GM23338 (cell line): Measurements from ENCODE around the gene ESYT2. TPM values are rescaled to one million over a fixed set of nuclear protein-coding genes. Genes with fewer than 3 reads are reported as not detected.

ENCODE experiments used
- ATAC-seq: fragments of 200-7000 bp; cut with Tn5 transposase; 3 replicates; pipeline ENCODE4 v1.9.1; 2020
- DNase-seq: peaks from one replicate; pipeline ENCODE4 v3.0.0-alpha.2; 2015; ENCODE audit warnings: low spot score
- H2AFZ ChIP-seq: fragments of 200-600 bp; sonication (generic); 2 replicates; pipeline ENCODE4 v1.8.0; 2016; ENCODE audit warnings: antibody characterized with exemption, mild to moderate bottlenecking, moderate library complexity
- H3F3A ChIP-seq: fragments of 200-600 bp; sonication (generic); replicated peaks from 2 replicates; pipeline ENCODE4 v1.8.0; 2017; ENCODE audit warnings: antibody characterized with exemption, mixed run types, low read depth
- H3K27ac ChIP-seq: fragments of 200-600 bp; sonication (generic); 2 replicates; pipeline ENCODE4 v1.6.1; 2016; ENCODE audit warnings: low read depth
- H3K27me3 ChIP-seq: fragments of 200-600 bp; sonication (generic); 2 replicates; pipeline ENCODE4 v1.8.0; 2016; ENCODE audit warnings: mild to moderate bottlenecking, mixed run types, moderate library complexity; ENCODE audit not compliant: insufficient read depth
- H3K36me3 ChIP-seq: fragments of 200-600 bp; sonication (generic); 2 replicates; pipeline ENCODE4 v1.8.0; 2016; ENCODE audit warnings: mild to moderate bottlenecking; ENCODE audit not compliant: insufficient read depth
- H3K4me1 ChIP-seq: fragments of 200-600 bp; sonication (generic); 2 replicates; pipeline ENCODE4 v1.8.0; 2016; ENCODE audit warnings: mild to moderate bottlenecking, moderate library complexity; ENCODE audit not compliant: insufficient read depth
- H3K4me2 ChIP-seq: fragments of 200-600 bp; sonication (generic); 2 replicates; pipeline ENCODE4 v1.7.1; 2017; ENCODE audit warnings: mixed run types
- H3K4me3 ChIP-seq: fragments of 200-600 bp; sonication (generic); 2 replicates; pipeline ENCODE4 v1.6.1; 2016; ENCODE audit warnings: mixed run types
- H3K79me2 ChIP-seq: fragments of 200-600 bp; sonication (generic); replicated peaks from 2 replicates; pipeline ENCODE4 v1.8.0; 2017; ENCODE audit warnings: mild to moderate bottlenecking; ENCODE audit not compliant: insufficient read depth
- H3K9me2 ChIP-seq: fragments of 200-600 bp; sonication (generic); 2 replicates; pipeline ENCODE4 v1.8.0; 2017; ENCODE audit not compliant: insufficient read depth
- H4K20me1 ChIP-seq: fragments of 200-600 bp; sonication (generic); replicated peaks from 2 replicates; pipeline ENCODE4 v1.8.0; 2017; ENCODE audit warnings: mild to moderate bottlenecking; ENCODE audit not compliant: insufficient read depth
- H3K27ac Mint-ChIP-seq: 2 replicates; pipeline ENCODE4 v1.8.0; 2020; ENCODE audit warnings: inconsistent platforms, mild to moderate bottlenecking, moderate library complexity, mixed read lengths
- H3K27me3 Mint-ChIP-seq: 3 replicates; pipeline ENCODE4 v1.8.0; 2022; ENCODE audit warnings: low read depth, mild to moderate bottlenecking, moderate library complexity, mixed read lengths, inconsistent platforms; ENCODE audit not compliant: insufficient read depth, poor library complexity
- H3K36me3 Mint-ChIP-seq: 3 replicates; pipeline ENCODE4 v1.8.0; 2021; ENCODE audit warnings: low read depth, mild to moderate bottlenecking, inconsistent platforms, moderate library complexity, mixed read lengths
- H3K4me1 Mint-ChIP-seq: 3 replicates; pipeline ENCODE4 v1.8.0; 2020; ENCODE audit warnings: mild to moderate bottlenecking, inconsistent platforms, mixed read lengths
- H3K4me3 Mint-ChIP-seq: 3 replicates; pipeline ENCODE4 v1.8.0; 2021; ENCODE audit warnings: moderate library complexity, mild to moderate bottlenecking, inconsistent platforms, mixed read lengths
- H3K9me3 Mint-ChIP-seq: 3 replicates; pipeline ENCODE4 v1.8.0; 2020; ENCODE audit warnings: moderate library complexity, mild to moderate bottlenecking, inconsistent platforms, mixed read lengths
- CREB1 ChIP-seq: fragments of 250-450 bp; sonication (Bioruptor Pico); IDR thresholded peaks from 2 replicates; pipeline ENCODE4 v1.5.0; 2020; ENCODE audit warnings: low read depth, mild to moderate bottlenecking, moderate library complexity
- EZH2 ChIP-seq: fragments of 200-600 bp; sonication (generic); IDR thresholded peaks from one replicate; pipeline ENCODE4 v1.8.0; 2017; ENCODE audit warnings: antibody characterized with exemption, mild to moderate bottlenecking, low read depth; ENCODE audit not compliant: unreplicated experiment
- EZH2phosphoT487 ChIP-seq: fragments of 200-600 bp; sonication (generic); IDR thresholded peaks from one replicate; pipeline ENCODE4 v1.8.1; 2018; ENCODE audit warnings: antibody characterized with exemption; ENCODE audit not compliant: unreplicated experiment
- JUNB ChIP-seq: IDR thresholded peaks from one replicate; pipeline ENCODE4 v1.6.1; 2016; ENCODE audit warnings: antibody characterized with exemption; ENCODE audit not compliant: unreplicated experiment
- NANOG ChIP-seq: IDR thresholded peaks from 2 replicates; pipeline ENCODE4 v1.6.1; 2016; ENCODE audit warnings: antibody characterized with exemption, borderline replicate concordance
- POLR2AphosphoS5 ChIP-seq: IDR thresholded peaks from 2 replicates; pipeline ENCODE4 v1.6.1; 2016; ENCODE audit warnings: antibody characterized with exemption, low read depth
- REST ChIP-seq: IDR thresholded peaks from one replicate; pipeline ENCODE4 v1.6.1; 2018; ENCODE audit warnings: antibody characterized with exemption; ENCODE audit not compliant: unreplicated experiment
- STAT1 ChIP-seq: IDR thresholded peaks from one replicate; pipeline ENCODE4 v1.6.1; 2016; ENCODE audit warnings: antibody characterized with exemption; ENCODE audit not compliant: unreplicated experiment
- ZNF114 ChIP-seq: fragments of 250-450 bp; sonication (Bioruptor Pico); IDR thresholded peaks from 2 replicates; pipeline ENCODE4 v1.5.0; 2020; ENCODE audit warnings: mild to moderate bottlenecking, moderate library complexity
- ZNF331 ChIP-seq: fragments of 250-450 bp; sonication (Bioruptor Pico); IDR thresholded peaks from 2 replicates; pipeline ENCODE4 v1.5.0; 2020; ENCODE audit warnings: low read depth, mild to moderate bottlenecking, moderate library complexity
- polyA plus RNA-seq: library from polyadenylated mRNA; unstranded; fragments of >200 nt; fragmentation: Nextera tagmentation; extraction: Ambion mirVana; gene quantifications from 2 replicates; pipeline ENCODE4 v1.2.1, GENCODE V29; 2016
- total RNA-seq: library from RNA; depleted of rRNA; stranded (reverse); fragments of >200 nt; shearing (Covaris generic); gene quantifications from 2 replicates; pipeline ENCODE4 v1.2.3, GENCODE V29; 2014
- TF ChIP-seq, protein P1 (sequence below): fragments of 250-450 bp; sonication (Bioruptor Pico); IDR thresholded peaks from 2 replicates; pipeline ENCODE4 v1.5.0; 2020; ENCODE audit warnings: mild to moderate bottlenecking, moderate library complexity
- TF ChIP-seq, protein P2 (sequence below): IDR thresholded peaks from 2 replicates; pipeline ENCODE4 v1.6.1; 2016; ENCODE audit warnings: antibody characterized with exemption
- TF ChIP-seq, protein P3 (sequence below), 2 experiments: fragments of 200-600 bp in 1 of 2; sonication (generic) in 1 of 2; conservative IDR thresholded peaks; 2 replicates each; pipeline versions ENCODE4 v1.5.1 to v1.6.1; 2016 to 2017; ENCODE audit warnings: antibody characterized with exemption in 2 of 2, low read depth in 2 of 2, mild to moderate bottlenecking in 2 of 2, moderate library complexity in 1 of 2

ESYT2 gene
- total and polyA plus RNA-seq, 2 experiments from 2014 or later, result 9.6 to 52.7 TPM

DNA sequence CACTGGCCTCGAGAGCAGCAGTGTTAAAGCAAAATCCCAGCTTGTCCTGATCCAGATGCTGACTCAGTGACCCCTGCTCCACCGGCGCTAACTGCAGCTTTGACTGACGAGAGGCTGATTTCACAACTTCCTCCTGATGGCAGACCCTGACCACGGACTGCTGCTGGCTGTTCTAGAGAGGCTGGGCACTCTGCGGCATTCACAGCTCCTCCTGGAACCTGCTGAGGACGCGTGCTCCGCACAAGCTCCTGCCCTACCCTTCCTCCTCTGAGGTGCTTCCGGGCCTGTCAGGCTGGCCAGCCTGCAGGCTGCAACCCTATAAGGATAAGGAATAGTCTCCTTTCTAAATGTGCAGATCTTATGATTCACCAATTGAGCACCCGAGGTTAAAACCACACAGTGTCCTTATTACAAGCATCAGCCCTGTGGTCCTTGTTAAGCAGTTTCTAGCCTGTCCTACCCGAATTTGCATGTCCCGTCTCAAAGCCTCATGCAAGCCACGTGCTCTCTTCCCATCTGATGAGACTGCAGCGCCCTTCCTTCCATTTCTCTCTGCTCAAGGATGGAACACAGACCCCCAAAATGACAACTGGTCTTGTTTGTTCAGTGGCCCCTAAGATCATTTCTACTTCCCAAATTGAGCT, 89.2 kb downstream of the ESYT2 start:
- no peak for TF ChIP-seq CREB1 (CRISPR knock-in tag)
- TF ChIP-seq, protein P1, sequence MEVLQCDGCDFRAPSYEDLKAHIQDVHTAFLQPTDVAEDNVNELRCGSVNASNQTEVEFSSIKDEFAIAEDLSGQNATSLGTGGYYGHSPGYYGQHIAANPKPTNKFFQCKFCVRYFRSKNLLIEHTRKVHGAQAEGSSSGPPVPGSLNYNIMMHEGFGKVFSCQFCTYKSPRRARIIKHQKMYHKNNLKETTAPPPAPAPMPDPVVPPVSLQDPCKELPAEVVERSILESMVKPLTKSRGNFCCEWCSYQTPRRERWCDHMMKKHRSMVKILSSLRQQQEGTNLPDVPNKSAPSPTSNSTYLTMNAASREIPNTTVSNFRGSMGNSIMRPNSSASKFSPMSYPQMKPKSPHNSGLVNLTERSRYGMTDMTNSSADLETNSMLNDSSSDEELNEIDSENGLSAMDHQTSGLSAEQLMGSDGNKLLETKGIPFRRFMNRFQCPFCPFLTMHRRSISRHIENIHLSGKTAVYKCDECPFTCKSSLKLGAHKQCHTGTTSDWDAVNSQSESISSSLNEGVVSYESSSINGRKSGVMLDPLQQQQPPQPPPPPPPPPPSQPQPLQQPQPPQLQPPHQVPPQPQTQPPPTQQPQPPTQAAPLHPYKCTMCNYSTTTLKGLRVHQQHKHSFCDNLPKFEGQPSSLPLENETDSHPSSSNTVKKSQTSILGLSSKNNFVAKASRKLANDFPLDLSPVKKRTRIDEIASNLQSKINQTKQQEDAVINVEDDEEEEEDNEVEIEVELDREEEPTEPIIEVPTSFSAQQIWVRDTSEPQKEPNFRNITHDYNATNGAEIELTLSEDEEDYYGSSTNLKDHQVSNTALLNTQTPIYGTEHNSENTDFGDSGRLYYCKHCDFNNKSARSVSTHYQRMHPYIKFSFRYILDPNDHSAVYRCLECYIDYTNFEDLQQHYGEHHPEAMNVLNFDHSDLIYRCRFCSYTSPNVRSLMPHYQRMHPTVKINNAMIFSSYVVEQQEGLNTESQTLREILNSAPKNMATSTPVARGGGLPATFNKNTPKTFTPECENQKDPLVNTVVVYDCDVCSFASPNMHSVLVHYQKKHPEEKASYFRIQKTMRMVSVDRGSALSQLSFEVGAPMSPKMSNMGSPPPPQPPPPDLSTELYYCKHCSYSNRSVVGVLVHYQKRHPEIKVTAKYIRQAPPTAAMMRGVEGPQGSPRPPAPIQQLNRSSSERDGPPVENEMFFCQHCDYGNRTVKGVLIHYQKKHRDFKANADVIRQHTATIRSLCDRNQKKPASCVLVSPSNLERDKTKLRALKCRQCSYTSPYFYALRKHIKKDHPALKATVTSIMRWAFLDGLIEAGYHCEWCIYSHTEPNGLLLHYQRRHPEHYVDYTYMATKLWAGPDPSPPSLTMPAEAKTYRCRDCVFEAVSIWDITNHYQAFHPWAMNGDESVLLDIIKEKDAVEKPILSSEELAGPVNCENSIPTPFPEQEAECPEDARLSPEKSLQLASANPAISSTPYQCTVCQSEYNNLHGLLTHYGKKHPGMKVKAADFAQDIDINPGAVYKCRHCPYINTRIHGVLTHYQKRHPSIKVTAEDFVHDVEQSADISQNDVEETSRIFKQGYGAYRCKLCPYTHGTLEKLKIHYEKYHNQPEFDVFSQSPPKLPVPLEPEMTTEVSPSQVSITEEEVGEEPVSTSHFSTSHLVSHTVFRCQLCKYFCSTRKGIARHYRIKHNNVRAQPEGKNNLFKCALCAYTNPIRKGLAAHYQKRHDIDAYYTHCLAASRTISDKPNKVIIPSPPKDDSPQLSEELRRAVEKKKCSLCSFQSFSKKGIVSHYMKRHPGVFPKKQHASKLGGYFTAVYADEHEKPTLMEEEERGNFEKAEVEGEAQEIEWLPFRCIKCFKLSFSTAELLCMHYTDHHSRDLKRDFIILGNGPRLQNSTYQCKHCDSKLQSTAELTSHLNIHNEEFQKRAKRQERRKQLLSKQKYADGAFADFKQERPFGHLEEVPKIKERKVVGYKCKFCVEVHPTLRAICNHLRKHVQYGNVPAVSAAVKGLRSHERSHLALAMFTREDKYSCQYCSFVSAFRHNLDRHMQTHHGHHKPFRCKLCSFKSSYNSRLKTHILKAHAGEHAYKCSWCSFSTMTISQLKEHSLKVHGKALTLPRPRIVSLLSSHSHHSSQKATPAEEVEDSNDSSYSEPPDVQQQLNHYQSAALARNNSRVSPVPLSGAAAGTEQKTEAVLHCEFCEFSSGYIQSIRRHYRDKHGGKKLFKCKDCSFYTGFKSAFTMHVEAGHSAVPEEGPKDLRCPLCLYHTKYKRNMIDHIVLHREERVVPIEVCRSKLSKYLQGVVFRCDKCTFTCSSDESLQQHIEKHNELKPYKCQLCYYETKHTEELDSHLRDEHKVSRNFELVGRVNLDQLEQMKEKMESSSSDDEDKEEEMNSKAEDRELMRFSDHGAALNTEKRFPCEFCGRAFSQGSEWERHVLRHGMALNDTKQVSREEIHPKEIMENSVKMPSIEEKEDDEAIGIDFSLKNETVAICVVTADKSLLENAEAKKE (CRISPR knock-in tag), result no peak
- TF ChIP-seq ZNF114 (CRISPR knock-in tag), result no peak
- no peak for TF ChIP-seq EZH2
- TF ChIP-seq REST, result no peak
- TF ChIP-seq POLR2AphosphoS5, result no peak
- TF ChIP-seq, protein P2, sequence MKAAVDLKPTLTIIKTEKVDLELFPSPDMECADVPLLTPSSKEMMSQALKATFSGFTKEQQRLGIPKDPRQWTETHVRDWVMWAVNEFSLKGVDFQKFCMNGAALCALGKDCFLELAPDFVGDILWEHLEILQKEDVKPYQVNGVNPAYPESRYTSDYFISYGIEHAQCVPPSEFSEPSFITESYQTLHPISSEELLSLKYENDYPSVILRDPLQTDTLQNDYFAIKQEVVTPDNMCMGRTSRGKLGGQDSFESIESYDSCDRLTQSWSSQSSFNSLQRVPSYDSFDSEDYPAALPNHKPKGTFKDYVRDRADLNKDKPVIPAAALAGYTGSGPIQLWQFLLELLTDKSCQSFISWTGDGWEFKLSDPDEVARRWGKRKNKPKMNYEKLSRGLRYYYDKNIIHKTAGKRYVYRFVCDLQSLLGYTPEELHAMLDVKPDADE, result no peak
- TF ChIP-seq EZH2phosphoT487, result no peak
- no peak for TF ChIP-seq NANOG
- no peak for TF ChIP-seq ZNF331 (CRISPR knock-in tag)
- TF ChIP-seq STAT1, result no peak
- TF ChIP-seq, protein P3, sequence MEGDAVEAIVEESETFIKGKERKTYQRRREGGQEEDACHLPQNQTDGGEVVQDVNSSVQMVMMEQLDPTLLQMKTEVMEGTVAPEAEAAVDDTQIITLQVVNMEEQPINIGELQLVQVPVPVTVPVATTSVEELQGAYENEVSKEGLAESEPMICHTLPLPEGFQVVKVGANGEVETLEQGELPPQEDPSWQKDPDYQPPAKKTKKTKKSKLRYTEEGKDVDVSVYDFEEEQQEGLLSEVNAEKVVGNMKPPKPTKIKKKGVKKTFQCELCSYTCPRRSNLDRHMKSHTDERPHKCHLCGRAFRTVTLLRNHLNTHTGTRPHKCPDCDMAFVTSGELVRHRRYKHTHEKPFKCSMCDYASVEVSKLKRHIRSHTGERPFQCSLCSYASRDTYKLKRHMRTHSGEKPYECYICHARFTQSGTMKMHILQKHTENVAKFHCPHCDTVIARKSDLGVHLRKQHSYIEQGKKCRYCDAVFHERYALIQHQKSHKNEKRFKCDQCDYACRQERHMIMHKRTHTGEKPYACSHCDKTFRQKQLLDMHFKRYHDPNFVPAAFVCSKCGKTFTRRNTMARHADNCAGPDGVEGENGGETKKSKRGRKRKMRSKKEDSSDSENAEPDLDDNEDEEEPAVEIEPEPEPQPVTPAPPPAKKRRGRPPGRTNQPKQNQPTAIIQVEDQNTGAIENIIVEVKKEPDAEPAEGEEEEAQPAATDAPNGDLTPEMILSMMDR (conservative IDR thresholded peaks at IDR 0.05; ENCODE audit: low read depth in 2 of 2), result no peak
- no peak for TF ChIP-seq JUNB
- no peaks in the 10 kb centered on the region; the same call in 2 of the 3 replicates for H3K4me1 Mint-ChIP-seq
- Histone ChIP-seq H3K9me2 (no peaks in the 10 kb centered on the region), H3K27me3 (no peaks in the 10 kb centered on the region), H3K4me1 (no peaks in the 10 kb centered on the region), H3K79me2 (no peaks in the 10 kb centered on the region), H3F3A (no peaks in the 10 kb centered on the region), H2AFZ (no peak overlapping the region), H3K4me2 (no peak overlapping the region), H4K20me1 (no peaks in the 10 kb centered on the region), H3K36me3 (peaks cover 8% of the 10 kb centered on the region; the same call in 1 of the 2 replicates), H3K27ac (no peak overlapping the region), H3K4me3 (no peak overlapping the region)
- no peaks in the 10 kb centered on the region; the same call in 2 of the 3 replicates for H3K9me3 Mint-ChIP-seq
- peaks cover 2% of the 10 kb centered on the region for H3K27me3 Mint-ChIP-seq
- H3K27ac Mint-ChIP-seq, result 0 out of 2 replicates have a peak overlapping the region, but pooled peaks have one; percentile 4
- ATAC-seq (no peak), DNase-seq (no peak)
- H3K4me3 Mint-ChIP-seq, result no peak overlapping the region
- H3K36me3 Mint-ChIP-seq, result peaks cover 53% of the 10 kb centered on the region
